ENCODE measurements around the gene DRG2.
A peak's percentile ranks its signal among the peaks of the same experiment; 100 is the strongest.

DRG2 gene

DNA sequence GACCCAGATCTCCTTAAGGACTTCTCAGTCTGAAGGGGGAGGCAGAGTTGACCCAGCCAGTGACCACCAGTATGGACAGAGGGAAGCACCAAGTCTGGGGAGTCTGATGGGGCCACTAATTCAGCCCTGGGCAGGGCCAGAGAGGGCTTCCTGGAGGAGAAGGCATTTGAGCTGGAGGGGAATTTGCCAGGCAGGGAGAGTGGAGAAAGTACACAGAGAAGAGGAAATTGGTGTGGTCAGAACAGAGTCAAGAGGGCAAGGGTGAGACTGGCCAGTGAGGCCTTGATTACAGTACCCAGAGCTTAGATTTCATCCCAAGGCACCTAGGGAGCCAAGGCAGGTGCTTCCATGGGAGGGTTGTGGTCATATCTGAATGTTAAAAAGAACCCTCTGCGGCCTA, 57.1 kb downstream of the DRG2 start:
- no peak for DNase-seq

DNA sequence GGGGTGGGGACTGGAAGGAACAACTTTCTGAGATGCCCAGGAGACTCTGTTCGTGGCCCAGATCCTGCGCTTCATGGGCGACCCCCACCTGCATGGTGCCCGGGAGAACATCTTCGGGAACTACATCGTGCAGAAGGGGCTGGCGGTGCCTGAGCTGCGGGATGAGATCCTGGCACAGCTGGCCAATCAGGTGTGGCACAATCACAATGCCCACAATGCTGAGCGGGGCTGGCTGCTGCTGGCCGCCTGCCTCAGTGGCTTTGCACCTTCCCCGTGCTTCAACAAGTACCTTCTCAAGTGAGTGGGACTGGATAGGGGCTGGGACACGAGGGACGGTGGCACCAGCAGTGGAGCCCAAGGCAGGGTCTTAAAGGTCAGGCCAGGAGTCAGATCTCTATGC, 58.1 kb downstream of the DRG2 start:
- DNase-seq, result no peak

DNA sequence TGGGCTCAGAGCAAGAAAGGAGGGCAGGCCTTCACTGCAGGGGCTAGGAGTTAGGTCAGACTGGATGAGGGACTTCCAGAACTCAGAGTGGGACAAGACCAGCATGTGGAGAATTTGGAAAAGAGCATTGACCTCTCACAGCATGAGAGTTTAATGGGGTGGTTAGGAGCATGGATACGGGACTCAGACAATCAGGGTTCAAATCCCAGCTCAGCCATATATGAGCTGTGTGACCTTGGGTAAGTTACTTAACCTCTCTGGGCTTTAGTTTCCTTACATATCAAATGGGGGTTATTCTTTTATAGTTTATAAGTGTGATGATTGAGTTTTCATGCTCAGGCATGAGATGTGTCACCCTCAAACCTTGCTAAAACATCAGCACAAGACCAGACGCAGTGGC, 58.5 kb downstream of the DRG2 start:
- DNase-seq, result no peak

DNA sequence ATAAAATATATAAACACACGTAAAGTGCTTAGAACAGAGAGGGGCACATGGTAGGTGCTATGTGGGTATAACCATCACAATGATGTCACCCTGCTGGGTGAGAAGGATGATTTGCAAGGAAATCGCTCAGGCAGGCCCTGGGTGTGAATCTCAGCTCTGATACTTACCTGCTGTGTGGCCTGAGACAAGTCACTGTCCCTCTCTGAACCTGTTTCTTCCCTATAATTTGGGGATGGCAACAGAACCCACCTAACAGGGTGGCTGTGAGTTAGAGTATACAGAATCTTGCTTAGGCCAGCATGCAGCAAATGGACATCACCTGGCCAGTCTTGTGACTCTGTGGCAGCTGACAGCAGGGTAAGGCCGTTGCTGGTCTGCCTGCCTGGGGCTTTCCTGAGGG, 59.2 kb downstream of the DRG2 start:
- DNase-seq, result no peak

DNA sequence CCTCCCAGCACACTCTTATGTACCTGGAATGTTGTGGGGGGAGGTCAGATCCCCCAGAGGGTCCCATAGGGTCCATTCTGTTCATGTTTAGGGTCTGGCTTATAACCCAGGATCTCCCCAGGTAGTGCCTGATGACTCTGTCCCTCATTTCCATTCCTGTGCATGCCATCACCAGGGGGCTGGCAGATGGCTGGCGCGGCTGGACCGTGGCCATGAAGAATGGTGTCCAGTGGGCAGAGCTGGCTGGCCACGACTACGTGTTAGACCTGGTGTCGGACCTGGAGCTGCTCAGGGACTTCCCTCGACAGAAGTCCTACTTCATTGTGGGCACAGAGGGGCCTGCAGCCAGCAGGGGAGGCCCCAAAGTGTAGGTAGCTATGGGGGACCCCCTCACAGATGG, 60.8 kb downstream of the DRG2 start:
- no peak for DNase-seq

DNA sequence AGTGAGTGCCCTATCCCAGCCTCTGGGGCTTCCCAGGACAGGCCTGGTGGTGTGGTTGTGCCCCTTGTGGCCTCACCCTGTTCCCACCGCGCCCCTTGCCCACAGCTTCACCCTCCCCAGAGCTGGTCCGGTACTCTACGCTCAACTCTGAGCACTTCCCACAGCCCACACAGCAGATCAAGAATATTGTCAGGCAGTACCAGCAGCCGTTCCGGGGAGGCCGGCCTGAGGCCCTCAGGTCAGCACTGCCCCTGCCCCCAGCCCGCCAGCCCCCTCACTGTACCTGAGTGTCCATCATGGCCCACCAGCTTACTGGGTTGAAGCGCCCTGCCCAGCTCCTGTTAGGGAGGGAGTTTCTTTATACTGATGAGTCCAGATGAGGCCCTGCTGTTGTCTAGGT, 63.5 kb downstream of the DRG2 start:
- DNase-seq, result no peak

DNA sequence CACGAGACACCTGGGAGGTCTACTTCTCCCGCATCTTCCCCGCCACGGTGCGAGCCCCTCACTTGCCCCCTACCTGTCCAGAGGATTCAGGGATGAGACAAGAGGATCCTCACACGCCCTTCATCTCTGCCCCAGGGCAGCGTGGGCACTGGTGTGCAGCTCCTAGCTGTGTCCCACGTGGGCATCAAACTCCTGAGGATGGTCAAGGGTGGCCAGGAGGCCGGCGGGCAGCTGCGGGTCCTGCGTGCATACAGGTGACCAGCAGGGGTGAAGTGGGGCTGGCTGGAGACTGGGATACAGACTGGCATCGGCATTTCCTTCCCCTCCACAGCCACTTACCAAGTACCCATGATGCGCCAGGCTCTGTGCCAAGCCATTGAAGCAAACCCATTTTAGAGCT, 67.4 kb downstream of the DRG2 start:
- DNase-seq, result no peak

DNA sequence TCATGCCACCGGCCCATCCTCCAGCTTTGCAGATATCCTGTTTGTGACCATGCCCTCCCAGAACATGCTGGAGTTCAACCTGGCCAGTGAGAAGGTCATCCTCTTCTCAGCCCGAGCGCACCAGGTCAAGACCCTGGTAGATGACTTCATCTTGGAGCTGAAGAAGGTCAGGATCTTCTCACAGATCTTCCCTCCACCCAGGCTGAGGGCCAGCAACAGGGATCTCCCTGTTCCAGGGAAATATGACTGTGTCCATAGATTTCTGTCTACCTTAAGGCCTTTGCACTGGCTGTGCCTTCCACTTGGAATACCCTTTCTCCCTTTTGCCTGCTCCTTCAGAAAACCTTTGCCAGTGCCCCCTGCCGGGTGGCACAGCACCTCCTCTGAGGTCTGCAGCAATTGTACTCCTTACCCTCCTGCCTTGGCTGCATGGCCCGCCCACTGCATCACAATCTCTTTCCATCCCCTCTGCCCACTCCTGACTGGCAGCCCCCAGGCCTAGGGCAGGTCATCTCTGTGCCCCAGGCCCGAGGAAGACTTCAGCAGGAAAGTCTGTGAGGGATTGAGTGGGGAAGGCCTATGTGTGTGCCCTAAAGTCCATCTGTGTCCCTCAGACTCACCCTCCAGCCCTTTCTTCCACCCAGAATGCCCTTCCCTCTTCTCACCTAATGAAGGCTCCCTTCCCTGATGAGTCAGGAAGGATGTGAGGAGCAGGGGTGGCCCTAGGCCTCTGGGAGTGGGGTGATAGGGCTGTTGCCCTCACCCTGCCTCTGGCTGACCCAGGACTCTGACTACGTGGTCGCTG, 68.6 kb downstream of the DRG2 start:
- peak in 1 of 6 experiments; percentile 13 for DNase-seq

DNA sequence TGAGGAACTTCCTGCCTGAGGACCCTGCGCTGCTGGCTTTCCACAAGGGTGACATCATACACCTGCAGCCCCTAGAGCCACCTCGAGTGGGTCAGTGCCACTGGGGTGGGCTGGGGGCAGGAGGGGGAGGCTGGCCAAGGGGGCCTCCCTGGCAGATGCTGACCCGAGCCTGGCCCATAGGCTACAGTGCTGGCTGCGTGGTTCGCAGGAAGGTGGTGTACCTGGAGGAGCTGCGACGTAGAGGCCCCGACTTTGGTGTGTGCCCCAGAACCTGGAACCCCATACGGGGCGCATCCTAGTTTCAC, 69.2 kb downstream of the DRG2 start:
- no peak for DNase-seq
